GM23248 (cell line): ENCODE results near the gene TMSB15B. TPM values are rescaled to one million over a fixed set of nuclear protein-coding genes. Genes with fewer than 3 reads are reported as not detected.
"Not testable (repeated sequence)": the region's sequence is repeated elsewhere in the genome, so short reads cannot be mapped to it uniquely, and the experiment has no call there.

Experiments used
- DNase-seq: peaks from one replicate; pipeline ENCODE4 v3.0.0-alpha.2; 2015
- H2AFZ ChIP-seq: fragments of 200-600 bp; sonication (generic); 2 replicates; pipeline ENCODE4 v1.6.1; 2016; ENCODE audit warnings: antibody characterized with exemption
- H3F3A ChIP-seq: fragments of 200-600 bp; sonication (generic); 2 replicates; pipeline ENCODE4 v1.6.1; 2016; ENCODE audit warnings: mild to moderate bottlenecking, antibody characterized with exemption, mixed run types; ENCODE audit not compliant: insufficient read depth
- H3K27ac ChIP-seq: fragments of 200-600 bp; sonication (generic); 2 replicates; pipeline ENCODE4 v1.5.1; 2016; ENCODE audit warnings: mild to moderate bottlenecking
- H3K27me3 ChIP-seq: fragments of 200-600 bp; sonication (generic); replicated peaks from 2 replicates; pipeline ENCODE4 v1.6.1; 2016; ENCODE audit warnings: mild to moderate bottlenecking; ENCODE audit not compliant: insufficient read depth
- H3K36me3 ChIP-seq: fragments of 200-600 bp; sonication (generic); 2 replicates; pipeline ENCODE4 v1.6.1; 2016; ENCODE audit warnings: low read depth, mild to moderate bottlenecking
- H3K4me1 ChIP-seq: fragments of 200-600 bp; sonication (generic); 2 replicates; pipeline ENCODE4 v1.6.1; 2016; ENCODE audit warnings: mild to moderate bottlenecking; ENCODE audit not compliant: insufficient read depth
- H3K4me2 ChIP-seq: fragments of 200-600 bp; sonication (generic); one replicate; pipeline ENCODE4 v1.6.1; 2016; ENCODE audit warnings: mild to moderate bottlenecking; ENCODE audit not compliant: unreplicated experiment
- H3K4me3 ChIP-seq: fragments of 200-600 bp; sonication (generic); 2 replicates; pipeline ENCODE4 v1.5.1; 2016; ENCODE audit warnings: mild to moderate bottlenecking
- H3K79me2 ChIP-seq: fragments of 200-600 bp; sonication (generic); 2 replicates; pipeline ENCODE4 v1.6.1; 2016; ENCODE audit warnings: mild to moderate bottlenecking; ENCODE audit not compliant: insufficient read depth
- H3K9ac ChIP-seq: fragments of 200-600 bp; sonication (generic); 2 replicates; pipeline ENCODE4 v1.6.1; 2016; ENCODE audit warnings: mild to moderate bottlenecking
- H3K9me2 ChIP-seq: fragments of 200-600 bp; sonication (generic); 2 replicates; pipeline ENCODE4 v1.6.1; 2016; ENCODE audit warnings: mixed run types, mild to moderate bottlenecking, moderate library complexity; ENCODE audit not compliant: insufficient read depth
- H3K9me3 ChIP-seq: fragments of 200-600 bp; sonication (generic); one replicate; pipeline ENCODE4 v1.6.1; 2017; ENCODE audit warnings: low read depth
- H4K20me1 ChIP-seq: fragments of 200-600 bp; sonication (generic); 2 replicates; pipeline ENCODE4 v1.6.0; 2016; ENCODE audit not compliant: insufficient read depth
- EZH2 ChIP-seq: fragments of 200-600 bp; sonication (generic); IDR thresholded peaks from 2 replicates; pipeline ENCODE4 v1.6.1; 2018; ENCODE audit warnings: antibody characterized with exemption, mild to moderate bottlenecking; ENCODE audit not compliant: insufficient read depth, poor library complexity, severe bottlenecking
- EZH2phosphoT487 ChIP-seq: fragments of 200-600 bp; sonication (generic); IDR thresholded peaks from 2 replicates; pipeline ENCODE4 v1.6.1; 2018; ENCODE audit warnings: antibody characterized with exemption, moderate library complexity, mild to moderate bottlenecking, low read depth; ENCODE audit not compliant: insufficient read depth
- WGBS, 2 experiments: methylation state at CpG; one replicate each; pipeline ENCODE4 v1.1.6; 2015 to 2017; ENCODE audit warnings: low lambda C conversion rate in 2 of 2, low coverage in 1 of 2; ENCODE audit errors: missing lambda C conversion rate in 2 of 2; 5-methylcytosine and 5-hydroxymethylcytosine counted together
- in situ Hi-C: fragments of 300-500 bp; cut with MboI; formaldehyde crosslinking; loops from 2 replicates; pipeline ENCODE4 v1.15.0; 2020
- polyA plus RNA-seq: library from polyadenylated mRNA; unstranded; fragments of >200 nt; fragmentation: Nextera tagmentation; extraction: Ambion mirVana; gene quantifications from 2 replicates; pipeline ENCODE4 v1.2.1, GENCODE V29; 2016
- total RNA-seq: library from RNA; depleted of rRNA; stranded (reverse); fragments of >200 nt; shearing (Covaris generic); gene quantifications from 2 replicates; pipeline ENCODE4 v1.2.3, GENCODE V29; 2014; rRNA removed

TMSB15B gene
- total and polyA plus RNA-seq, 2 experiments from 2014 or later = 1.4 to 7.3 TPM

DNA sequence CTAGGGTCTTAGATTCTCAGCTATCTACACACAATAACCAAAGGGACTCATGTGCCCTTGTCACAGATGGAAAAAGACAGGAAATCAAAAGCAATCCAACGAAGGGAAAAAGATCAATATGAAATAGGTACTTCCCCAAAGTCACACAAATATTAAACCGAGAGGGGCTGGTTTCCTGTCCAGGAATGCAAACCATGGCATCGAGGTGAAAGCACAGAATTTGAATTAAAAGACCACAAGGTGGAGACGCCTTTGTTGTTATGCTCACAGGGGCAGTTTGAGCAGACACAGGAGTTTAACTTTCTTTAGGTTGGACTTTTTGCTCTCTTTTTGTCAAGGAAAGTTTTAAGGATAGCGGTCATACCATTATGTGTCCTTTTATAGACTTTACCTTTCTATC lies 36.8 kb downstream of the TMSB15B start:
- DNase-seq = no peak
- 20 to 37% methylated on average over 5 of the region's 5 CpGs for WGBS, 2 experiments
- no peaks in the 10 kb centered on the region for H3K4me1 ChIP-seq
- no peak for TF ChIP-seq EZH2
- TF ChIP-seq EZH2phosphoT487 = no peak
- no peak overlapping the region for H3K4me2 ChIP-seq
- no peaks in the 10 kb centered on the region for H3K27me3 ChIP-seq
- H3K27ac ChIP-seq = no peak overlapping the region
- H4K20me1 ChIP-seq = no peaks in the 10 kb centered on the region
- H3K36me3 ChIP-seq = no peaks in the 10 kb centered on the region
- H3F3A ChIP-seq = no peaks in the 10 kb centered on the region
- H2AFZ ChIP-seq = no peak overlapping the region
- H3K9ac ChIP-seq = no peak overlapping the region
- H3K9me3 ChIP-seq = no peaks in the 10 kb centered on the region
- no peaks in the 10 kb centered on the region for H3K9me2 ChIP-seq
- in situ Hi-C loops = no loop called here
- no peaks in the 10 kb centered on the region for H3K79me2 ChIP-seq
- H3K4me3 ChIP-seq = no peak overlapping the region

DNA sequence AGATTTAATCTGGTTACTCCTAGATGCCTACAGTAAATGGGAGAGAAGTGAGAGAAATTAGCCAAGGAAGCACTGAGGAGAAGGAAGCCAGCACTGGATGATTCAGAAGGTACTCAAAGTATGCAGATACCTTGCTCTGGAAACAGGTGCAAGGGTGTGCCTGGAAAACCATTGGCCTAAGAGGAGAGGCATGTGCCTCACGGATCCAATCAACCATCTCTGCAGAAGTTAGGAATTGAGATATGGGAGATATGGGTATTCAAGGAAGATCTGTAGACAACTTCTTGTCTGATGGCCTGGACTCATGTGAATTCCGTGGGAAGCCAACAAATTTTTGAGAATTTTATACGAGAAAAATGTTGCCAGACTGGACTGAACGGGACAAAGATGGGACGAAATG lies 46.4 kb downstream of the TMSB15B start:
- Histone ChIP-seq H3F3A (no peaks in the 10 kb centered on the region), H3K4me1 (no peaks in the 10 kb centered on the region), H3K4me2 (no peak overlapping the region), H3K27me3 (no peaks in the 10 kb centered on the region), H3K9ac (no peak overlapping the region), H3K4me3 (no peak overlapping the region), H3K9me2 (no peaks in the 10 kb centered on the region), H4K20me1 (no peaks in the 10 kb centered on the region), H2AFZ (no peak overlapping the region), H3K79me2 (no peaks in the 10 kb centered on the region), H3K27ac (no peak overlapping the region), H3K9me3 (no peaks in the 10 kb centered on the region), H3K36me3 (no peaks in the 10 kb centered on the region)
- WGBS, 2 experiments = 21 to 32% methylated on average over 5 of the region's 5 CpGs
- no peak for DNase-seq
- TF ChIP-seq EZH2phosphoT487 (no peak), EZH2 (no peak)
- in situ Hi-C loops = no loop called here

- DNase-seq = no peak
- Histone ChIP-seq H4K20me1 (no peaks in the 10 kb centered on the region), H3K36me3 (no peaks in the 10 kb centered on the region), H3F3A (no peaks in the 10 kb centered on the region), H3K9me3 (no peaks in the 10 kb centered on the region), H3K9ac (no peak overlapping the region), H2AFZ (no peak overlapping the region), H3K4me1 (no peaks in the 10 kb centered on the region), H3K4me2 (no peak overlapping the region), H3K27ac (no peak overlapping the region), H3K9me2 (no peaks in the 10 kb centered on the region), H3K79me2 (no peaks in the 10 kb centered on the region), H3K27me3 (no peaks in the 10 kb centered on the region), H3K4me3 (no peak overlapping the region)
- in situ Hi-C loops = no loop called here
- WGBS, 2 experiments = 83 to 84% methylated on average over 19 to 24 of the region's 24 CpGs
- TF ChIP-seq EZH2phosphoT487 = no peak
- TF ChIP-seq EZH2 = no peak
These were observed 50.7 kb downstream of the TMSB15B start for GRCh38 chrX:104013158-104013557.

GRCh38 chrX:104013606-104014005 lies 51.2 kb downstream of the TMSB15B start, which contains the start of gene H2BW1:
Gene H2BW1, minus strand, starts transcription at chrX:104013708. Its CDS starts 132 bp downstream, at chrX:104013576.
- Histone ChIP-seq H3K27ac (no peak within 1 kb of the TSS), H3K9ac (no peak within 1 kb of the TSS), H4K20me1 (no peaks in the 10 kb centered on the region), H3K79me2 (no peaks in the 10 kb centered on the region), H3F3A (no peaks in the 10 kb centered on the region), H3K4me2 (no peak within 1 kb of the TSS), H3K9me3 (no peaks in the 10 kb centered on the region), H3K27me3 (no peaks in the 10 kb centered on the region), H3K36me3 (no peaks in the 10 kb centered on the region), H3K9me2 (no peaks in the 10 kb centered on the region), H3K4me1 (no peaks in the 10 kb centered on the region), H3K4me3 (no peak within 1 kb of the TSS), H2AFZ (no peak within 1 kb of the TSS)
- DNase-seq = no peak
- in situ Hi-C loops = no loop called here
- no peak for TF ChIP-seq EZH2phosphoT487
- no peak for TF ChIP-seq EZH2
- WGBS, 2 experiments = 71 to 72% methylated on average over 3 to 20 of the region's 20 CpGs

DNA sequence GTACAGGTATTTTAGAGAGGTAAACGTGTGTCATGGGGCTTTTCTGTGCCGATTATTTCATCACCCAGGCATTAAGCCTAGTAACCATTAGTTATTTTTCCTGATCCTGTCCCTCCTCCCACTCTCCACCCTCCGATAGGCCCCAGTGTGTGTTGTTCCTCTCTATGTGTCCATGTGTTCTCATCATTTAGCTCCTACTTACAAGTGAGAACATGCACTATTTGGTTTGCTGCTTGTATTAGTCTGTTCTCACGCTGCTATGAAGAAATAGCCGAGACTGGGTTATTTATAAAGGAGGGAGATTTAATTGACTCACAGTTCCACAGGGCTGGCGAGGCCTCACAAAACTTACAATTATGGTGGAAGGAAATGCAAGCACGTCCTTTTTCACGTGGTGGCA lies 53.1 kb downstream of the TMSB15B start:
- DNase-seq, H2AFZ ChIP-seq, H3K27ac ChIP-seq, H3K79me2 ChIP-seq, H3K27me3 ChIP-seq, H3K36me3 ChIP-seq, H3K9me2 ChIP-seq, H3K4me2 ChIP-seq, in situ Hi-C loops, H4K20me1 ChIP-seq, H3K4me3 ChIP-seq, H3K9ac ChIP-seq, H3K9me3 ChIP-seq, H3K4me1 ChIP-seq, H3F3A ChIP-seq: not testable (repeated sequence)
- 23 to 24% methylated on average over 3 to 8 of the region's 8 CpGs for WGBS, 2 experiments

Other genes starting within 250 kb of the TMSB15B start
- 0.22 and 0.76 TPM in 2 replicates for gene PLP1, start 185.8 kb upstream of the TMSB15B start, total RNA-seq
- gene PLP1, start 185.8 kb upstream of the TMSB15B start, polyA plus RNA-seq = 0.29 and 0.53 TPM in 2 replicates
- 0.89 and 1.5 TPM in 2 replicates for gene RAB9B, start 130.4 kb upstream of the TMSB15B start, total RNA-seq
- gene RAB9B, start 130.4 kb upstream of the TMSB15B start, polyA plus RNA-seq = 0.80 and 0.81 TPM in 2 replicates
- gene H2BW1, start 51.1 kb downstream of the TMSB15B start, total RNA-seq = not detected in 2 replicates
- not detected in 2 replicates for gene H2BW1, start 51.1 kb downstream of the TMSB15B start, polyA plus RNA-seq
- not detected in 2 replicates for gene H2BW2, start 77.3 kb downstream of the TMSB15B start, total RNA-seq
- not detected in 2 replicates for gene H2BW2, start 77.3 kb downstream of the TMSB15B start, polyA plus RNA-seq
- 1.8 and 4.1 TPM in 2 replicates for gene TMSB15C, start 113.6 kb downstream of the TMSB15B start, total RNA-seq
- gene TMSB15C, start 113.6 kb downstream of the TMSB15B start, polyA plus RNA-seq = 0.30 and 0.39 TPM in 2 replicates
- gene ZCCHC18, start 149.9 kb downstream of the TMSB15B start, total RNA-seq = 1.4 TPM in 1 of 2 replicates, not detected in the other
- gene ZCCHC18, start 149.9 kb downstream of the TMSB15B start, polyA plus RNA-seq = 0.57 and 0.58 TPM in 2 replicates
- 6.1 and 9.9 TPM in 2 replicates for gene SLC25A53, start 194.4 kb downstream of the TMSB15B start, total RNA-seq
- 6.0 and 6.2 TPM in 2 replicates for gene SLC25A53, start 194.4 kb downstream of the TMSB15B start, polyA plus RNA-seq
- 16.1 and 16.9 TPM in 2 replicates for gene FAM199X, start 203.8 kb downstream of the TMSB15B start, total RNA-seq
- gene FAM199X, start 203.8 kb downstream of the TMSB15B start, polyA plus RNA-seq = 8.1 and 9.7 TPM in 2 replicates